H9 (cell line): ENCODE data around the gene TSSK2. TPM values are rescaled to one million over a fixed set of nuclear protein-coding genes. Genes with fewer than 3 reads are reported as not detected.

Experiments
- DNase-seq: peaks from one replicate; pipeline ENCODE4 v3.0.0-alpha.2; 2017
- H2AFZ ChIP-seq: one replicate; pipeline ENCODE4 v1.6.1; 2013; ENCODE audit warnings: mild to moderate bottlenecking, low read length, control low read depth, moderate library complexity
- H2AK5ac ChIP-seq: 2 replicates; pipeline ENCODE4 v1.6.1; 2013; ENCODE audit warnings: low read length, control low read depth, mixed read lengths; ENCODE audit not compliant: insufficient read length
- H2BK120ac ChIP-seq: one replicate; pipeline ENCODE4 v1.6.1; 2013; ENCODE audit warnings: low read depth, mild to moderate bottlenecking, low read length, control low read depth, inconsistent platforms; ENCODE audit not compliant: poor library complexity, severe bottlenecking
- H2BK12ac ChIP-seq: 2 replicates; pipeline ENCODE4 v1.6.1; 2013; ENCODE audit warnings: low read length, control low read depth, mixed read lengths, low read depth; ENCODE audit not compliant: insufficient read length
- H2BK15ac ChIP-seq: 2 replicates; pipeline ENCODE4 v1.6.1; 2013; ENCODE audit warnings: low read depth, low read length, control low read depth
- H2BK20ac ChIP-seq: one replicate; pipeline ENCODE4 v1.6.1; 2013; ENCODE audit warnings: low read depth, mild to moderate bottlenecking, low read length, control low read depth, inconsistent platforms; ENCODE audit not compliant: poor library complexity, severe bottlenecking
- H2BK5ac ChIP-seq: 2 replicates; pipeline ENCODE4 v1.6.1; 2013; ENCODE audit warnings: low read length, control low read depth, mixed read lengths; ENCODE audit not compliant: insufficient read length
- H3K14ac ChIP-seq: 2 replicates; pipeline ENCODE4 v1.6.1; 2013; ENCODE audit warnings: low read length, control low read depth; ENCODE audit not compliant: insufficient read depth
- H3K18ac ChIP-seq: 2 replicates; pipeline ENCODE4 v1.6.1; 2013; ENCODE audit warnings: low read depth, mild to moderate bottlenecking, mixed read lengths, low read length, control low read depth; ENCODE audit not compliant: insufficient read length
- H3K23ac ChIP-seq: 2 replicates; pipeline ENCODE4 v1.6.1; 2013; ENCODE audit warnings: low read length, control low read depth, mixed read lengths, low read depth; ENCODE audit not compliant: insufficient read length
- H3K23me2 ChIP-seq: 2 replicates; pipeline ENCODE4 v1.6.1; 2013; ENCODE audit warnings: low read depth, mild to moderate bottlenecking, mixed read lengths, low read length, control low read depth; ENCODE audit not compliant: insufficient read length, poor library complexity, severe bottlenecking
- H3K27ac ChIP-seq: 2 replicates; pipeline ENCODE4 v1.5.1; 2013; ENCODE audit warnings: low read length, control low read depth, mixed read lengths, low read depth; ENCODE audit not compliant: insufficient read length
- H3K27me3 ChIP-seq: 2 replicates; pipeline ENCODE4 v1.6.1; 2013; ENCODE audit warnings: low read length, control low read depth, inconsistent platforms; ENCODE audit not compliant: insufficient read depth
- H3K4ac ChIP-seq: 2 replicates; pipeline ENCODE4 v1.6.1; 2013; ENCODE audit warnings: low read depth, mild to moderate bottlenecking, control low read depth, inconsistent platforms, low read length, moderate library complexity
- H3K4me1 ChIP-seq: 2 replicates; pipeline ENCODE4 v1.6.1; 2013; ENCODE audit warnings: low read length, control low read depth, inconsistent platforms; ENCODE audit not compliant: insufficient read depth
- H3K4me2 ChIP-seq: 2 replicates; pipeline ENCODE4 v1.6.1; 2013; ENCODE audit warnings: low read length, control low read depth, mixed read lengths; ENCODE audit not compliant: insufficient read length, insufficient read depth
- H3K56ac ChIP-seq: 2 replicates; pipeline ENCODE4 v1.6.1; 2013; ENCODE audit warnings: low read depth, mild to moderate bottlenecking, mixed read lengths, low read length, control low read depth; ENCODE audit not compliant: insufficient read length
- H3K79me1 ChIP-seq: 2 replicates; pipeline ENCODE4 v1.6.1; 2013; ENCODE audit warnings: low read depth, mild to moderate bottlenecking, moderate library complexity, low read length, control low read depth, inconsistent platforms; ENCODE audit not compliant: insufficient read depth, poor library complexity, severe bottlenecking
- H3K79me2 ChIP-seq: 2 replicates; pipeline ENCODE4 v1.6.1; 2013; ENCODE audit warnings: low read length, control low read depth, inconsistent platforms; ENCODE audit not compliant: insufficient read depth
- H3K9ac ChIP-seq: 2 replicates; pipeline ENCODE4 v1.6.1; 2013; ENCODE audit warnings: low read length, control low read depth, mixed read lengths; ENCODE audit not compliant: insufficient read length; ENCODE audit errors: extremely low read depth
- H3K9me3 ChIP-seq: one replicate; pipeline ENCODE4 v1.6.1; 2013; ENCODE audit warnings: low read depth, low read length, inconsistent platforms; ENCODE audit not compliant: control insufficient read depth
- H3T11ph ChIP-seq: one replicate; pipeline ENCODE4 v1.6.1; 2013; ENCODE audit warnings: mild to moderate bottlenecking, low read length, control low read depth, inconsistent platforms
- H4K20me1 ChIP-seq: one replicate; pipeline ENCODE4 v1.6.1; 2013; ENCODE audit not compliant: control insufficient read depth, insufficient read length, insufficient read depth
- H4K5ac ChIP-seq: 2 replicates; pipeline ENCODE4 v1.6.1; 2013; ENCODE audit warnings: low read depth, mild to moderate bottlenecking, mixed read lengths, low read length, control low read depth; ENCODE audit not compliant: insufficient read length
- H4K8ac ChIP-seq: replicated peaks from 2 replicates; pipeline ENCODE4 v1.6.1; 2013; ENCODE audit warnings: low read length, control low read depth, mixed read lengths, low read depth; ENCODE audit not compliant: insufficient read length
- H4K91ac ChIP-seq: 2 replicates; pipeline ENCODE4 v1.6.1; 2013; ENCODE audit warnings: low read depth, mild to moderate bottlenecking, moderate library complexity, mixed read lengths, low read length, control low read depth; ENCODE audit not compliant: insufficient read length
- H3K27ac Mint-ChIP-seq, 3 experiments: 2 replicates in 2 of 3; 3 replicates in 1 of 3; pipeline ENCODE4 v1.8.0; 2020 to 2021; ENCODE audit warnings: mixed read lengths in 3 of 3, mild to moderate bottlenecking in 1 of 3, moderate library complexity in 1 of 3
- H3K27me3 Mint-ChIP-seq: 2 replicates; pipeline ENCODE4 v1.8.0; 2021; ENCODE audit warnings: low read depth, mild to moderate bottlenecking, moderate library complexity, mixed read lengths
- H3K36me3 Mint-ChIP-seq, 3 experiments: 2 replicates in 2 of 3; 3 replicates in 1 of 3; pipeline ENCODE4 v1.8.0; 2020 to 2021; ENCODE audit warnings: low read depth in 3 of 3, mixed read lengths in 3 of 3; ENCODE audit not compliant: insufficient read depth in 1 of 3
- H3K4me1 Mint-ChIP-seq, 2 experiments: 2 replicates each; pipeline ENCODE4 v1.8.0; 2020; ENCODE audit warnings: mixed read lengths in 2 of 2
- H3K4me3 Mint-ChIP-seq, 2 experiments: 2 replicates in 1 of 2; 3 replicates in 1 of 2; pipeline ENCODE4 v1.8.0; 2020 to 2021; ENCODE audit warnings: mild to moderate bottlenecking in 2 of 2, mixed read lengths in 2 of 2, moderate library complexity in 1 of 2
- H3K9me3 Mint-ChIP-seq, 2 experiments: 2 replicates in 1 of 2; 3 replicates in 1 of 2; pipeline ENCODE4 v1.8.0; 2020; ENCODE audit warnings: mild to moderate bottlenecking in 2 of 2, mixed read lengths in 2 of 2, moderate library complexity in 1 of 2
- CTCF ChIP-seq: fragments of 200-600 bp; sonication (generic); conservative IDR thresholded peaks from 3 replicates; pipeline ENCODE4 v1.8.0; 2021; ENCODE audit warnings: antibody characterized with exemption, mild to moderate bottlenecking
- WGBS: extraction: QIAGEN DNeasy Blood & Tissue Kit; methylation state at CpG from one replicate; pipeline ENCODE4 v1.1.7; 2013; ENCODE audit warnings: missing lambda C conversion rate, low lambda C conversion rate, mixed read lengths; ENCODE audit not compliant: insufficient read length; ENCODE audit errors: extremely low coverage; 5-methylcytosine and 5-hydroxymethylcytosine counted together
- total RNA-seq: library from RNA; stranded (reverse); gene quantifications from 2 replicates; pipeline ENCODE4 v1.2.1, GENCODE V29; 2021

The TSSK2 gene
- total RNA-seq, 1 experiment from 2014 or later: not detected

- peaks cover 9% of the 10 kb centered on the region for H3K23me2 ChIP-seq
- Mint-ChIP-seq H3K27ac (peak overlapping the region; percentile 74 to 97 (median 92); a peak in 4 of 7 replicates), H3K4me1 (peaks cover 20 to 23% of the 10 kb centered on the region in 2 experiments), H3K36me3 (peaks cover 0 to 4% (median 3%) of the 10 kb centered on the region in 3 experiments; a peak in 3 of 7 replicates), H3K9me3 (no peaks in the 10 kb centered on the region; a peak in 3 of 5 replicates), H3K27me3 (peaks cover 18% of the 10 kb centered on the region), H3K4me3 (peak overlapping the region; percentile 81 to 92)
- no peak overlapping the region for H4K8ac ChIP-seq
- no peaks in the 10 kb centered on the region for H3K27me3 ChIP-seq
- peaks cover 9% of the 10 kb centered on the region for H3K79me1 ChIP-seq
- no peak overlapping the region for H2BK15ac ChIP-seq
- DNase-seq: no peak
- H3K79me2 ChIP-seq: peaks cover 22% of the 10 kb centered on the region; the same call in 1 of the 2 replicates
- no peak for TF ChIP-seq CTCF
- no peaks in the 10 kb centered on the region for H4K20me1 ChIP-seq
- no CpG with 5 or more reads among the region's 27 CpGs for WGBS
- H3K14ac ChIP-seq: peak overlapping the region; percentile 43; the same call in 1 of the 2 replicates
- H3K4me1 ChIP-seq: peaks cover 3% of the 10 kb centered on the region; the same call in 1 of the 2 replicates
- peak overlapping the region; percentile 41 for H3K18ac ChIP-seq
- H3K27ac ChIP-seq: no peak overlapping the region
- peak overlapping the region; percentile 51 for H3K9ac ChIP-seq
- H2AFZ ChIP-seq: no peak overlapping the region
- H3K4me2 ChIP-seq: peak overlapping the region; percentile 78
- H3K23ac ChIP-seq: no peak overlapping the region
- H4K91ac ChIP-seq: no peak overlapping the region
- H2BK12ac ChIP-seq: no peak overlapping the region
- H2BK120ac ChIP-seq: no peak overlapping the region
- no peak overlapping the region for H3K56ac ChIP-seq
- H2AK5ac ChIP-seq: no peak overlapping the region
- no peak overlapping the region for H4K5ac ChIP-seq
- no peaks in the 10 kb centered on the region for H3K9me3 ChIP-seq
- H3T11ph ChIP-seq: no peak overlapping the region
- H2BK20ac ChIP-seq: no peak overlapping the region
- H3K4ac ChIP-seq: no peak overlapping the region
- H2BK5ac ChIP-seq: no peak overlapping the region
Measured at GRCh38 chr22:19122752-19123492, 8.2 kb upstream of the TSSK2 start.
